Coronary artery (tissue), 2 donors: Measurements from ENCODE around the gene SH3TC1.

ENCODE experiments used
- DNase-seq: peaks from one replicate; pipeline ENCODE4 v3.0.0-alpha.2; 2017; ENCODE audit warnings: low spot score
- H3K27ac ChIP-seq, 2 donors: fragments of 200-600 bp; sonication (generic); one replicate each; pipeline ENCODE4 v1.5.1; 2016 to 2019
- H3K4me3 ChIP-seq: fragments of 200-600 bp; sonication (generic); 2 replicates; pipeline ENCODE4 v1.5.1; 2016; ENCODE audit warnings: mild to moderate bottlenecking, moderate library complexity
- CTCF ChIP-seq: fragments of 200-600 bp; sonication (generic); IDR thresholded peaks from one replicate; pipeline ENCODE4 v1.5.1; 2019; ENCODE audit warnings: antibody characterized with exemption

Gene SH3TC1

DNA sequence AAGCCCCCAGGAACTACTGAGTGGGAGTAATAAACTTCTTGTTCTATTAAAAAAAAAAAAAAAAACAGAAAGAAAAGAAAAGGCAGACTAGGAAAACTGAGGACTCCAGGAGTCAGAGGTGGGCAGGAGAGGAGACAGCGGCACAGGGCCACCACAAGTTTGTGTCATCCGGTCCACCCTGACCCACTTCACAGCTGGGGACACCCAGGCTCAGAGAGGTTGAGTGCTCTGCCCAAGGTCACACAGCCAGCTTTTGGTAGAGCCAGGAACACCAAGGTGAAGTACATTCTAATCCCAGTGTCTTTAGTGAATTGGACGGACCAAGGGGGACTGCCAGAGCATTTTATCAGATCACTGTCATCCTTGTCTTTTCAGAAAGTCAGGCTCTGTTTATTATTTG lies 24.1 kb upstream of the SH3TC1 start:
- no peak for DNase-seq
- no peak overlapping the region for H3K27ac ChIP-seq
- H3K4me3 ChIP-seq: no peak overlapping the region
- no peak for TF ChIP-seq CTCF

DNA sequence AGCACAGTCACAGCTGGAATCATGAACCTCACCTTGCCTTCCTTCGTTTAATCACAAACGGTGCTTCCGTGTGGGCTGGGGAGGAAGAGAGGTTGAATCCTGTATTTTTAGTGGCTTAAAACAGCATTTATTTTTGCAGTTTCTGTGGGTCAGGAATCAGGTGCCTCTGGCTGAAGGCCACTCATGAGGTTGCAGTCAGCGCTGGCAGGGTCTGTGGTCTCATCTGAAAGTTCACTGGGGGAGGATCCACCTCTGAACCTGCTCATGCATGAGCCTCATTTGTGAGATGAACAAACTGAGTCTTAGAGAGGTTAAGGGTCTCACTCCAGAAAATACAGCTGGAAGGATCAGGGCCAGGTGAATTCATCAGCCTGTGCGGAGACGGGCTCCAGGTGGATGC lies 23.4 kb upstream of the SH3TC1 start:
- Histone ChIP-seq H3K27ac (no peak overlapping the region), H3K4me3 (no peak overlapping the region)
- no peak for DNase-seq
- TF ChIP-seq CTCF: no peak

GRCh38 chr4:8176547-8177399 lies 22.3 kb upstream of the SH3TC1 start:
- Histone ChIP-seq H3K27ac (no peak overlapping the region), H3K4me3 (no peak overlapping the region)
- no peak for DNase-seq
- peak; percentile 59 for TF ChIP-seq CTCF

DNA sequence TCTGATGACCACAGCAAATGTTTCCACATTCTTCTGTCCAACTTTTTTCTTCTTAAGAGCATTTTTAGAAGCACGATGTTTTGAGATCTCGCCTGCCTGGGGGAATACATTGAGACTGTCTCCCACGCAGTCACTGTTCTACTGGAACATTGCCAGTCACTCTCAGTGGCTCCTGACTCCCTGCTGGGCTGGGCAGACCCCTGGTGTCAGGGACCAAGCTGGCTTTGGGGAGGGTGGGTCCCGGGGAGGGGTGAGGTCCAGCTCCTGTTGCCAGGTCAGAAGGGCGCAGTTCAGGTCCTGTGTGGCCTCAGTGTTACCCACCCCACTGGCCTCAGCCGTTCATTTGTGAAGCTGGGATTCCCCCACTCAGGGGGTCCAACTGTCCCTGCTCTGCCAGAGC lies 21.5 kb upstream of the SH3TC1 start:
- Histone ChIP-seq H3K27ac (no peak overlapping the region), H3K4me3 (no peak overlapping the region)
- DNase-seq: no peak
- no peak for TF ChIP-seq CTCF

DNA sequence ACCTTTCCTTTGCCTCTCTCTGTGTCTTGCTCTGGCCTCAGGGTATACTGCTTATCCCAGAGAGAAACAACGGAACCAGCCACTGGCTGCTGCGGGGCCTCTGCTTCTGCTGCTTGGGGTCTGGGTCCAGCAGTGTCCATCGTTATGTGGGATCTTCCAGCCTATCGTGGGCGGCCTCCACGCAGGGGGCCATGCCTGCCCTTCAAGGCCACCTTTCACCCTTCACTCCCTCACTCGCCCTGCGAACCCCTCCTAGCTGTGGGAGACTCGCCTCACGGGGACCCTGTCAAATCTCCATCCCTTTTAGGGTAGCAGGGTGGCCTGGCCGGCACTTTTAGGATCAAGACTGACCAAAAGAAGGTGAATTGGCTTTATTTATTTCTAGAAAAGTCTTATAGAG lies 21.1 kb upstream of the SH3TC1 start:
- no peak for TF ChIP-seq CTCF
- DNase-seq: no peak
- Histone ChIP-seq H3K27ac (no peak overlapping the region), H3K4me3 (no peak overlapping the region)

- DNase-seq: no peak
- Histone ChIP-seq H3K4me3 (no peak overlapping the region), H3K27ac (no peak overlapping the region)
- TF ChIP-seq CTCF: no peak
Observed at GRCh38 chr4:8179074-8179473, 20.0 kb upstream of the SH3TC1 start.

DNA sequence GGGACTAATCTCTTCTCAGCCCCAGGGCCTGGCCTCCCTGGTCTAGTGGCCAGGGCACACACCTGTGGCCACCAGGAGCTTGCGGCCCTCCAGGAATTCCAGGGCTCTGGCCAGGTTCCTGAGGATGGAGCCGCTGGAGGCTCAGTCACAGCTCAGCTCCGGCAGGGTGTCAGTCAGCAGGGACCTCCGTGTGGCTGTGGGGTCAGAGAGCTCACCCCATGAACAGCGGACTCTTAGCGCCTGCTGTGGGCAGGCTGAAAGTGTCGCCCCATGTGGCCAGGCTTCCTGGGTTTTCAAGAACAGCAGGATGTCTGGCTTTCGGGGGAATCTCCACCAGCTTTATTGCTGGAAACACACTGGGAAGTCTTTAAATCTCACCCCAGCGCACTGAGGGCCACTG lies 19.3 kb upstream of the SH3TC1 start:
- H3K4me3 ChIP-seq: no peak overlapping the region
- no peak overlapping the region for H3K27ac ChIP-seq
- no peak for DNase-seq
- TF ChIP-seq CTCF: no peak
